Esophagus muscularis mucosa (tissue), 4 donors: ENCODE results near the gene AGTPBP1. TPM values are rescaled to one million over a fixed set of nuclear protein-coding genes. Genes with fewer than 3 reads are reported as not detected.
"Not testable (repeated sequence)": the region's sequence is repeated elsewhere in the genome, so short reads cannot be mapped to it uniquely, and the experiment has no call there.

Experiments
- DNase-seq: peaks from one replicate; pipeline ENCODE4 v3.0.0-alpha.2; 2017; ENCODE audit errors: extremely low spot score
- H3K27ac ChIP-seq, 4 donors: fragments of 200-600 bp; sonication (generic); replicated peaks in 1 of 4; 1 replicate in 3 of 4; 2 replicates in 1 of 4; pipeline ENCODE4 v1.5.1; 2016 to 2019; ENCODE audit warnings: mild to moderate bottlenecking in 1 of 4
- H3K27me3 ChIP-seq, 4 donors: fragments of 200-600 bp; sonication (generic); one replicate each; pipeline versions ENCODE4 v1.5.1 to v1.6.0; 2016 to 2019
- H3K36me3 ChIP-seq, 4 donors: fragments of 200-600 bp; sonication (generic); one replicate each; pipeline ENCODE4 v1.5.1; 2016 to 2019
- H3K4me1 ChIP-seq, 4 donors: fragments of 200-600 bp; sonication (generic); one replicate each; pipeline ENCODE4 v1.5.1; 2016 to 2019
- H3K4me3 ChIP-seq, 4 donors: fragments of 200-600 bp; sonication (generic); 1 replicate in 2 of 4; 2 replicates in 2 of 4; pipeline ENCODE4 v1.5.1; 2016 to 2019; ENCODE audit warnings: mild to moderate bottlenecking in 4 of 4, moderate library complexity in 1 of 4
- H3K9me3 ChIP-seq, 4 donors: fragments of 200-600 bp; sonication (generic); 1 replicate in 3 of 4; 2 replicates in 1 of 4; pipeline ENCODE4 v1.5.1; 2016 to 2019
- EP300 ChIP-seq: sonication (generic); formaldehyde crosslinking; IDR thresholded peaks from one replicate; pipeline ENCODE4 v1.6.1; 2017; ENCODE audit warnings: antibody characterized with exemption
- POLR2AphosphoS5 ChIP-seq, 2 donors: sonication (generic); formaldehyde crosslinking; IDR thresholded peaks; one replicate each; pipeline ENCODE4 v1.6.1; 2017; ENCODE audit warnings: antibody characterized with exemption in 2 of 2
- WGBS: methylation state at CpG from one replicate; pipeline ENCODE4 v1.1.5; 2018; 5-methylcytosine and 5-hydroxymethylcytosine counted together
- intact Hi-C: fragments of 100-400 bp; cut with DNase I; formaldehyde crosslinking; loops from one replicate; pipeline ENCODE4 v1.15.1; 2023
- total RNA-seq, 4 donors: library from RNA; depleted of rRNA; stranded (reverse); fragments of >200 nt; gene quantifications; one replicate each; pipeline versions ENCODE4 v1.1.0 to v1.2.1, GENCODE V29; 2016
- TF ChIP-seq, protein P1 (sequence below), 3 experiments: fragments of 200-600 bp in 2 of 3; fragments of 450-650 bp in 1 of 3; sonication (generic) in 2 of 3; IDR thresholded peaks; one replicate each; pipeline ENCODE4 v1.5.1; 2017 to 2019; ENCODE audit warnings: antibody characterized with exemption in 3 of 3, mild to moderate bottlenecking in 2 of 3, moderate library complexity in 1 of 3

AGTPBP1 gene, protein sequence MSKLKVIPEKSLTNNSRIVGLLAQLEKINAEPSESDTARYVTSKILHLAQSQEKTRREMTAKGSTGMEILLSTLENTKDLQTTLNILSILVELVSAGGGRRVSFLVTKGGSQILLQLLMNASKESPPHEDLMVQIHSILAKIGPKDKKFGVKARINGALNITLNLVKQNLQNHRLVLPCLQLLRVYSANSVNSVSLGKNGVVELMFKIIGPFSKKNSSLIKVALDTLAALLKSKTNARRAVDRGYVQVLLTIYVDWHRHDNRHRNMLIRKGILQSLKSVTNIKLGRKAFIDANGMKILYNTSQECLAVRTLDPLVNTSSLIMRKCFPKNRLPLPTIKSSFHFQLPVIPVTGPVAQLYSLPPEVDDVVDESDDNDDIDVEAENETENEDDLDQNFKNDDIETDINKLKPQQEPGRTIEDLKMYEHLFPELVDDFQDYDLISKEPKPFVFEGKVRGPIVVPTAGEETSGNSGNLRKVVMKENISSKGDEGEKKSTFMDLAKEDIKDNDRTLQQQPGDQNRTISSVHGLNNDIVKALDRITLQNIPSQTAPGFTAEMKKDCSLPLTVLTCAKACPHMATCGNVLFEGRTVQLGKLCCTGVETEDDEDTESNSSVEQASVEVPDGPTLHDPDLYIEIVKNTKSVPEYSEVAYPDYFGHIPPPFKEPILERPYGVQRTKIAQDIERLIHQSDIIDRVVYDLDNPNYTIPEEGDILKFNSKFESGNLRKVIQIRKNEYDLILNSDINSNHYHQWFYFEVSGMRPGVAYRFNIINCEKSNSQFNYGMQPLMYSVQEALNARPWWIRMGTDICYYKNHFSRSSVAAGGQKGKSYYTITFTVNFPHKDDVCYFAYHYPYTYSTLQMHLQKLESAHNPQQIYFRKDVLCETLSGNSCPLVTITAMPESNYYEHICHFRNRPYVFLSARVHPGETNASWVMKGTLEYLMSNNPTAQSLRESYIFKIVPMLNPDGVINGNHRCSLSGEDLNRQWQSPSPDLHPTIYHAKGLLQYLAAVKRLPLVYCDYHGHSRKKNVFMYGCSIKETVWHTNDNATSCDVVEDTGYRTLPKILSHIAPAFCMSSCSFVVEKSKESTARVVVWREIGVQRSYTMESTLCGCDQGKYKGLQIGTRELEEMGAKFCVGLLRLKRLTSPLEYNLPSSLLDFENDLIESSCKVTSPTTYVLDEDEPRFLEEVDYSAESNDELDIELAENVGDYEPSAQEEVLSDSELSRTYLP
- 10 to 100 TPM; 15.9 to 25.3 (median 24.1) TPM for total RNA-seq

DNA sequence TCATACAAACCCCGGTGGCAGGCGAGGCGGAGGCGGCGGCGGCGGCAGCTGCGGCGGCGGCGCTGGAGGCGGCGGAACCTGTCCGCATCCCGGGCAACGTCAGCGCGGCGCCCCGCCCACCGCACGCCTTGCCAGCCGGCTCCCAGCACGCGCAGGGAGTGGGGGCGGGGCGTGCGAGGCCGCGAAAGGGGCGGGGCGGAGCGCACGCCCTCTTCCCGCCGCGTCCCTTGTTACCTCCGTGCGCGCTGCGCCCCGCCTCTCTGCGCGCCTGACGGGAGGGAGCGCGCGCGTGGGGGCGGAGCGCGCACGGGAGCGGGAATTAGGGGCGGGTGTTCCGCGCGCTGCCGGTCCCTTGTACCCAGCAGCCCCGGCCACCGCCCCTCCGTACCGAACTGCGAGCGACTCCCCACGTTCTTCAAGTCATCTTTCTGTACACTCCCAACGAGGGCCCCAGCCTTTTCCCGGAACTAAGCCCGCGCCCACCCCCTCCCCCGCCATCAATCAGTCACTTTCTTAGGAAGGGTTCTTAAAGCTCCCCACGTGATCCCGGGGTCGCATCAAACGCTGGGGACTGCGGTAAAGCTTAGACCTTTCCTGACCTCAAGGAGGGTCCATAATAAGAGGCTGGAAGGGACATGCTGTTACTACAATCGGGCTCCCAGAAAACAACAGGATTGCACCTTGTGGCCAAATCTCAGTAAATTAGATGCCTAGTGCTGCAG lies at the start of gene AGTPBP1:
Gene AGTPBP1, minus strand, starts transcription at position 80 of the 722 bp plus-strand sequence. CDS start 29,421 bp downstream, outside the sequence.
- TF ChIP-seq EP300 (no peak), POLR2AphosphoS5 (IDR thresholded peaks at IDR 0.05) (peak; percentile 58 to 71)
- intact Hi-C loops = loop anchor here (5.0 to 10.0 kb wide), 2 partner anchors 60 to 203 kb away; partner anchors contain the start of gene NAA35
- WGBS = 2% methylated on average over 10 of the region's 77 CpGs

GRCh38 chr9:85786116-85786515 lies 44.4 kb upstream of the AGTPBP1 start:
- not testable (repeated sequence) for DNase-seq, H3K36me3 ChIP-seq, H3K9me3 ChIP-seq, H3K4me3 ChIP-seq, H3K4me1 ChIP-seq, H3K27ac ChIP-seq, H3K27me3 ChIP-seq
- 22% methylated on average over 7 of the region's 7 CpGs for WGBS
- intact Hi-C loops = loop anchor here (5.0 to 10.0 kb wide), 2 partner anchors 89 to 1391 kb away; no protein-coding TSS in a partner anchor
- TF ChIP-seq, protein P1, sequence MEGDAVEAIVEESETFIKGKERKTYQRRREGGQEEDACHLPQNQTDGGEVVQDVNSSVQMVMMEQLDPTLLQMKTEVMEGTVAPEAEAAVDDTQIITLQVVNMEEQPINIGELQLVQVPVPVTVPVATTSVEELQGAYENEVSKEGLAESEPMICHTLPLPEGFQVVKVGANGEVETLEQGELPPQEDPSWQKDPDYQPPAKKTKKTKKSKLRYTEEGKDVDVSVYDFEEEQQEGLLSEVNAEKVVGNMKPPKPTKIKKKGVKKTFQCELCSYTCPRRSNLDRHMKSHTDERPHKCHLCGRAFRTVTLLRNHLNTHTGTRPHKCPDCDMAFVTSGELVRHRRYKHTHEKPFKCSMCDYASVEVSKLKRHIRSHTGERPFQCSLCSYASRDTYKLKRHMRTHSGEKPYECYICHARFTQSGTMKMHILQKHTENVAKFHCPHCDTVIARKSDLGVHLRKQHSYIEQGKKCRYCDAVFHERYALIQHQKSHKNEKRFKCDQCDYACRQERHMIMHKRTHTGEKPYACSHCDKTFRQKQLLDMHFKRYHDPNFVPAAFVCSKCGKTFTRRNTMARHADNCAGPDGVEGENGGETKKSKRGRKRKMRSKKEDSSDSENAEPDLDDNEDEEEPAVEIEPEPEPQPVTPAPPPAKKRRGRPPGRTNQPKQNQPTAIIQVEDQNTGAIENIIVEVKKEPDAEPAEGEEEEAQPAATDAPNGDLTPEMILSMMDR (IDR thresholded peaks at IDR 0.05) = peak in 2 of 3 experiments; percentile 9 to 19

More for the DNA sequence above, at the start of gene AGTPBP1:
- no peaks in the 10 kb centered on the region for H3K9me3 ChIP-seq
- no peaks in the 10 kb centered on the region for H3K36me3 ChIP-seq
- peaks cover 16 to 31% (median 20%) of the 10 kb centered on the region in 4 donors for H3K4me1 ChIP-seq
- peak; percentile 97 for DNase-seq
- H3K27me3 ChIP-seq = peaks cover 0 to 4% (median 0%) of the 10 kb centered on the region in 4 donors
- H3K27ac ChIP-seq = peak within 1 kb of the TSS; percentile 84 to 93 (median 88)
- H3K4me3 ChIP-seq = peak within 1 kb of the TSS; percentile 87 to 91 (median 90)

DNA sequence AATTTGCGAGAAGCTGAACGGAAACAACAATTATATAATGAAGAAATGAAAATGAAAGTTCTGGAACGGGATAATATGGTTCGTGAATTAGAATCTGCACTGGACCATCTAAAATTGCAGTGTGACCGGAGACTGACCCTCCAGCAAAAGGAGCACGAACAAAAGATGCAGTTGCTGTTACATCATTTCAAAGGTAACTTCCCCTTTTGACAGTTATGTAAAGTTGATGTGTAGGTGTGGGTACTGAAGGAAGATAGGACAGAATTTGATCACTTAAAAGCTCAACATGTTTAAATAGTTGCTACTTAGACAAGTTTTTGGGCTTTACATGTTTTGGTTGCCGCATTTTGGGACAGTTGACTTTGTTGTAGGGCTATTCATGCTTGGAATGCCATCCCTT lies 32.1 kb upstream of the AGTPBP1 start:
- DNase-seq, H3K9me3 ChIP-seq, H3K27me3 ChIP-seq, intact Hi-C loops, H3K4me1 ChIP-seq, H3K4me3 ChIP-seq, H3K27ac ChIP-seq, H3K36me3 ChIP-seq: not testable (repeated sequence)
- WGBS = 89% methylated on average over 7 of the region's 7 CpGs

DNA sequence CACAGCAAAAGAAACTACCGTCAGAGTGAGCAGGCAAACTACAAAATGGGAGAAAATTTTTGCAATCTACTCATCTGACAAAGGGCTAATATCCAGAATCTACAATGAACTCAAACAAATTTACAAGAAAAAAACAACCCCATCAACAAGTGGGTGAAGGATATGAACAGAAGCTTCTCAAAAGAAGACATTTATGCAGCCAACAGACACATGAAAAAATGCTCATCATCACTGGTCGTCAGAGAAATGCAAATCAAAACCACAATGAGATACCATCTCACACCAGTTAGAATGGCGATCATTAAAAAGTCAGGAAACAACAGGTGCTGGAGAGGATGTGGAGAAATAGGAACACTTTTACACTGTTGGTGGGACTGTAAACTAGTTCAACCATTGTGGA lies 20.0 kb upstream of the AGTPBP1 start:
- intact Hi-C loops, H3K4me3 ChIP-seq, H3K4me1 ChIP-seq, H3K27me3 ChIP-seq, H3K36me3 ChIP-seq, H3K9me3 ChIP-seq, H3K27ac ChIP-seq, DNase-seq: not testable (repeated sequence)
- 63% methylated on average over 2 of the region's 3 CpGs for WGBS

DNA sequence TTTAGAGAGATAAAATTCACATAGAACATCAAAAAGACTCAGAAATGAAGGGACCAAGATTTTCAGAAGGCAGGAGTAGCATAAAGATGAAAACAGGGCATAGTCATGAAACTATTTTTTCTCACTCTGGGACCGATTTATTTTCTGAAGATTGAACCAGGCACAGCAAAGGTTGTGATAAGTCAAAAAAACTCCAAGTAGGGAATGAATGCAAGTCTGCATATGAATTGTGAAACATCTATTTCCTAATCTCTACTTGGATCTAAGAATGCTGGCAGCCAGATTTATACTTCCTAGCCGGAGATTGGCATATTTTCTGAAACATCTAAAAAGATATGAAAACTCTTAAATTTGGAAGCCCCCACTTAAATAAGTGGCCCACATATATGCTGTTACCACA lies 16.0 kb upstream of the AGTPBP1 start:
- H3K4me1 ChIP-seq, H3K9me3 ChIP-seq, H3K27me3 ChIP-seq, intact Hi-C loops, H3K36me3 ChIP-seq, H3K27ac ChIP-seq, H3K4me3 ChIP-seq, DNase-seq: not testable (repeated sequence)
- 93% methylated on average over 2 of the region's 2 CpGs for WGBS

- H3K4me1 ChIP-seq, H3K9me3 ChIP-seq, H3K4me3 ChIP-seq, H3K27ac ChIP-seq, H3K36me3 ChIP-seq, DNase-seq, intact Hi-C loops: not testable (repeated sequence)
- WGBS = 94% methylated on average over 1 of the region's 1 CpG
- peaks cover 0 to 13% (median 0%) of the 10 kb centered on the region in 4 donors for H3K27me3 ChIP-seq
These were observed 14.5 kb upstream of the AGTPBP1 start for GRCh38 chr9:85756216-85756615.
